Heart left ventricle (tissue), 16 donors: ENCODE results near the gene GXYLT2. TPM values are rescaled to one million over a fixed set of nuclear protein-coding genes. Genes with fewer than 3 reads are reported as not detected.

Source experiments
- ATAC-seq, 4 donors: fragments of 200-7000 bp; cut with Tn5 transposase; one replicate each; pipeline ENCODE4 v1.9.1; 2020 to 2022; ENCODE audit warnings: moderate library complexity in 4 of 4, mild to moderate bottlenecking in 3 of 4, moderate number of reproducible peaks in 1 of 4
- DNase-seq, 5 donors: peaks; one replicate each; pipeline ENCODE4 v3.0.0-alpha.2; 2020
- H3K27ac ChIP-seq, 12 donors: fragments of 200-600 bp; sonication (generic) in 4 of 12; one replicate each; pipeline versions ENCODE4 v1.5.0 to v1.8.0; 2016 to 2022; ENCODE audit warnings: mild to moderate bottlenecking in 2 of 12
- H3K27me3 ChIP-seq, 9 donors: fragments of 200-600 bp; sonication (generic) in 2 of 9; one replicate each; pipeline versions ENCODE4 v1.5.1 to v1.8.0; 2016 to 2022; ENCODE audit warnings: mild to moderate bottlenecking in 3 of 9
- H3K36me3 ChIP-seq, 9 donors: fragments of 200-600 bp; sonication (generic) in 2 of 9; one replicate each; pipeline versions ENCODE4 v1.5.0 to v1.8.0; 2018 to 2022; ENCODE audit warnings: mild to moderate bottlenecking in 2 of 9
- H3K4me1 ChIP-seq, 12 donors: fragments of 200-600 bp; sonication (generic) in 4 of 12; one replicate each; pipeline versions ENCODE4 v1.5.0 to v1.8.0; 2016 to 2022; ENCODE audit warnings: mild to moderate bottlenecking in 3 of 12
- H3K4me3 ChIP-seq, 12 donors: fragments of 200-600 bp; sonication (generic) in 4 of 12; one replicate each; pipeline versions ENCODE4 v1.5.0 to v1.8.0; 2017 to 2022; ENCODE audit warnings: mild to moderate bottlenecking in 9 of 12, moderate library complexity in 4 of 12
- H3K9me3 ChIP-seq, 12 donors: fragments of 200-600 bp; sonication (generic) in 4 of 12; one replicate each; pipeline versions ENCODE4 v1.5.0 to v1.8.0; 2016 to 2022; ENCODE audit warnings: mild to moderate bottlenecking in 1 of 12
- CTCF ChIP-seq, 12 donors: fragments of 200-600 bp; sonication (generic) in 4 of 12; IDR thresholded peaks; one replicate each; pipeline versions ENCODE4 v1.5.0 to v1.8.0; 2018 to 2022; ENCODE audit warnings: antibody characterized with exemption in 12 of 12, mild to moderate bottlenecking in 5 of 12
- POLR2A ChIP-seq, 2 donors: fragments of 450-650 bp; IDR thresholded peaks; one replicate each; pipeline ENCODE4 v1.6.1; 2017; ENCODE audit warnings: antibody characterized with exemption in 2 of 2, mild to moderate bottlenecking in 2 of 2, moderate library complexity in 2 of 2
- WGBS, 4 donors: extraction: QIAGEN DNeasy Blood & Tissue Kit in 2 of 4; methylation state at CpG; one replicate each; pipeline versions ENCODE4 v1.1.5 to v1.1.7; 2013 to 2018; 5-methylcytosine and 5-hydroxymethylcytosine counted together
- intact Hi-C, 10 donors: fragments of 100-400 bp; cut with DNase I; formaldehyde crosslinking; loops; one replicate each; pipeline versions ENCODE4 v1.11.1 to v1.14.2; 2022
- polyA plus RNA-seq, 2 donors: library from polyadenylated mRNA; stranded (reverse); fragments of 200-250 nt; gene quantifications; one replicate each; pipeline ENCODE4 v1.2.3, GENCODE V29; 2013
- total RNA-seq, 9 donors: library from RNA; depleted of rRNA in 2 of 9; stranded (reverse); fragments of >200 nt in 2 of 9; fragmentation: NEBNext Ultra II Directional in 3 of 9; extraction: Animal tissue kit (Norgen Biotek cat#: 25700) in 3 of 9; gene quantifications; one replicate each; pipeline versions ENCODE4 v1.1.0 to v1.2.4, GENCODE V29; 2016 to 2023
- donor health status: ischemic (EF 13 %, LVEDD 7.1; RV severe dilation, severe dysfunction).
- donor health status: healthy with polysubstance abuse.
- donor health status: DM: no; HTN: yes; CAD: no.
- donor health status: DM: no; HTN: no; CAD: no.
- donor health status: ischemic (EF 25% LVEDD 6.9; RV normal size, moderate dysfunction).
- donor health status: ischemic (EF 25% LVEDD 5.7; RV mildly dilated, moderate dysfunction).
- donor health status: healthy.
- donor health status: DM: yes; HTN: yes; CAD: no.
- donor health status: ischemic (EF 35%, LVEDD 5.7; RV mildly dilated, moderate dysfunction).
- donor health status: nonischemic (EF 11% LVEDD 7.7; RV severe dilation, severe dysfunction).
- donor health status: DM: yes; HTN: yes; CAD: no.
- donor health status: PGD.
- donor health status: ischemic (EF 29% LVEDD 5.4; RV normal size, mild dysfunction).
- donor health status: nonischemic (EF 23%, LVEDD 6.1; RV moderate dilation, normal function).

The GXYLT2 gene
- total and polyA plus RNA-seq, 11 donors: 3.4 to 35.2 (median 15.0) TPM

GRCh38 chr3:72846166-72846565 is 41.7 kb upstream of the GXYLT2 start:
- WGBS, 4 donors: 95 to 96% (median 95%) methylated on average over 10 of the region's 10 CpGs
- Histone ChIP-seq H3K4me1 (peaks cover 7 to 47% (median 20%) of the 10 kb centered on the region in 12 donors), H3K27ac (no peak overlapping the region), H3K36me3 (peaks cover 0 to 30% (median 17%) of the 10 kb centered on the region in 9 donors), H3K4me3 (no peak overlapping the region), H3K9me3 (no peaks in the 10 kb centered on the region), H3K27me3 (no peaks in the 10 kb centered on the region)
- ATAC-seq (no peak), DNase-seq (no peak)
- intact Hi-C loops: loop anchor here in 5 of 10 donors (5.0 to 10.0 kb wide), 7 partner anchors 41 to 241 kb away; partner anchors contain the start of genes PPP4R2 (in 2 of the 5) and GXYLT2 (in 1 of the 5)
- TF ChIP-seq CTCF (IDR thresholded peaks at IDR 0.05): no peak
- TF ChIP-seq POLR2A (IDR thresholded peaks at IDR 0.05): no peak

- no peak for DNase-seq
- 4 to 10% (median 7%) methylated on average over 6 of the region's 6 CpGs for WGBS, 4 donors
- intact Hi-C loops: loop anchor here in 5 of 10 donors (5.0 to 10.0 kb wide), 7 partner anchors 40 to 240 kb away; partner anchors contain the start of genes PPP4R2 (in 2 of the 5) and GXYLT2 (in 1 of the 5)
- TF ChIP-seq CTCF (IDR thresholded peaks at IDR 0.05) (no peak), POLR2A (IDR thresholded peaks at IDR 0.05) (no peak)
- Histone ChIP-seq H3K36me3 (peaks cover 0 to 18% (median 5%) of the 10 kb centered on the region in 9 donors), H3K4me3 (peak overlapping the region; percentile 30 to 95 (median 76)), H3K27ac (peak overlapping the region in 10 of 12 donors; percentile 4 to 84 (median 74)), H3K27me3 (no peaks in the 10 kb centered on the region), H3K4me1 (peaks cover 7 to 47% (median 20%) of the 10 kb centered on the region in 12 donors), H3K9me3 (no peaks in the 10 kb centered on the region)
- ATAC-seq: no peak
Observed at GRCh38 chr3:72847282-72847681, 40.6 kb upstream of the GXYLT2 start.

GRCh38 chr3:72847751-72848702 is 39.8 kb upstream of the GXYLT2 start, which contains the start of gene SHQ1:
Gene SHQ1 (minus strand): TSS chr3:72848445. CDS start chr3:72848340, 105 bp downstream.
- no peak for TF ChIP-seq CTCF (IDR thresholded peaks at IDR 0.05)
- peak in 1 of 2 donors; percentile 71 for TF ChIP-seq POLR2A (IDR thresholded peaks at IDR 0.05)
- Histone ChIP-seq H3K4me1 (peaks cover 7 to 47% (median 20%) of the 10 kb centered on the region in 12 donors), H3K4me3 (peak within 1 kb of the TSS; percentile 30 to 95 (median 76)), H3K36me3 (peaks cover 0 to 11% (median 0%) of the 10 kb centered on the region in 9 donors), H3K9me3 (no peaks in the 10 kb centered on the region), H3K27me3 (no peaks in the 10 kb centered on the region), H3K27ac (peak within 1 kb of the TSS; percentile 29 to 84 (median 74))
- peak; percentile 96 to 98 (median 97) for DNase-seq
- ATAC-seq: peak; percentile 98 to 99 (median 98)
- intact Hi-C loops: loop anchor here in 5 of 10 donors (2.0 to 10.0 kb wide), 8 partner anchors 39 to 239 kb away; partner anchors contain the start of genes PPP4R2 (in 3 of the 5) and GXYLT2 (in 1 of the 5)
- WGBS, 4 donors: 0% methylated on average over 43 to 86 of the region's 86 CpGs
